Immature natural killer cell (primary cell): Measurements from ENCODE around the gene TYW3. TPM values are rescaled to one million over a fixed set of nuclear protein-coding genes. Genes with fewer than 3 reads are reported as not detected.

ENCODE experiments used
- DNase-seq, 3 donors: peaks; one replicate each; pipeline ENCODE4 v3.0.0; 2022; ENCODE audit warnings: mixed read lengths in 1 of 3
- H3K27ac Mint-ChIP-seq, 6 donors: one replicate each; pipeline ENCODE4 v1.8.0; 2020; ENCODE audit warnings: mixed read lengths in 6 of 6, mild to moderate bottlenecking in 5 of 6, inconsistent platforms in 4 of 6, moderate library complexity in 3 of 6
- H3K27me3 Mint-ChIP-seq, 3 donors: one replicate each; pipeline ENCODE4 v1.8.0; 2020 to 2021; ENCODE audit warnings: low read depth in 3 of 3, mild to moderate bottlenecking in 3 of 3, mixed read lengths in 3 of 3, moderate library complexity in 3 of 3, inconsistent platforms in 1 of 3
- H3K36me3 Mint-ChIP-seq, 3 donors: one replicate each; pipeline ENCODE4 v1.8.0; 2020; ENCODE audit warnings: mixed read lengths in 3 of 3, inconsistent platforms in 2 of 3, mild to moderate bottlenecking in 2 of 3
- H3K4me1 Mint-ChIP-seq, 2 donors: one replicate each; pipeline ENCODE4 v1.8.0; 2020; ENCODE audit warnings: inconsistent platforms in 2 of 2, mild to moderate bottlenecking in 2 of 2, mixed read lengths in 2 of 2, moderate library complexity in 1 of 2
- H3K4me3 Mint-ChIP-seq, 5 donors: one replicate each; pipeline ENCODE4 v1.8.0; 2020; ENCODE audit warnings: mild to moderate bottlenecking in 5 of 5, mixed read lengths in 5 of 5, inconsistent platforms in 3 of 5, moderate library complexity in 3 of 5
- H3K9me3 Mint-ChIP-seq, 6 donors: one replicate each; pipeline ENCODE4 v1.8.0; 2020; ENCODE audit warnings: mild to moderate bottlenecking in 6 of 6, mixed read lengths in 6 of 6, inconsistent platforms in 4 of 6, moderate library complexity in 3 of 6
- polyA plus RNA-seq, 3 donors: library from polyadenylated mRNA; unstranded; fragments of 300-500 nt; fragmentation: Illumina TruSeq; gene quantifications; one replicate each; pipeline ENCODE4 v1.2.3, GENCODE V29; 2021

The TYW3 gene
- polyA plus RNA-seq, 3 donors from 2014 or later, result 4.8 to 12.5 (median 7.6) TPM

DNA sequence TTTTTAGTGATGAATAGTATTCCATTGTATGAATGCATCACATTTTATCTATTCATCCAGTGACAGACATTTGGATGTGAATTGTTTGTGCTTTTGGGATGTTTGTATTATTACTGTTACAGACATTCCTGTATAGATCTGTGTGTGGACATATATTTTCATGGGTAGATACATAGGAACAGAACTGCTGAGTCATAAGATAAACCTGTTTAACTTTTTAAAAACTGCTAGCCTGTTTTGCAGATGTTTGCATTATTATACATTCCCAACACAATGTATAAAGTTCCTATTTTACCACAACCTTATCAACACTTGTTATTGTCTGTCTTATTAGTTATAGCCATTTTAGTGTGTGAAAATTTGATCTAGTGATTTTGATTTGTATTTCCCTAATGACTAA lies 46.8 kb downstream of the TYW3 start:
- Mint-ChIP-seq H3K9me3 (no peaks in the 10 kb centered on the region), H3K27ac (no peak overlapping the region), H3K36me3 (no peaks in the 10 kb centered on the region)

DNA sequence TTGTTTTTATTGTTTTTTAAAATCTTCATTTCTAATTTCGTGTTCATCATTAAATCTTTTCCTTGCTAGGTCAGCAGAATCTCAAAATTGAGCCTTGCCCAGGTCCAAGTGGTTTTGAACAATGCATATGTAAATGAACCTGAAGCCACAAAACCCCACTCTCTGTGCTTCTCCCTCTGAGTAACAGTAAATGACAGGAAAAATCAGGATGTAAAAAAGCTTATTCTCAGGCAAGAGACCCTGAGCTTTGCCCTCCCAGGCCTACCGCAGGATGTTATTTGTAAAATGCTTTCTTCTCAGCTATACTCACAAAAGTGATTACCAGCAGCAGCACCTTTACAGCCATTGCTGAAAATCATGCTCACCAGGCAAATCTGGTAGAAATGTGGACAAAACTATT lies 47.6 kb downstream of the TYW3 start:
- Mint-ChIP-seq H3K27ac (no peak overlapping the region), H3K4me3 (no peak overlapping the region), H3K4me1 (no peaks in the 10 kb centered on the region), H3K9me3 (no peaks in the 10 kb centered on the region), H3K27me3 (peaks cover 0 to 5% (median 1%) of the 10 kb centered on the region in 3 donors), H3K36me3 (no peaks in the 10 kb centered on the region)
- no peak for DNase-seq

More for the DNA sequence above, 46.8 kb downstream of the TYW3 start:
- Mint-ChIP-seq H3K27me3 (peaks cover 0 to 5% (median 1%) of the 10 kb centered on the region in 3 donors), H3K4me3 (no peak overlapping the region), H3K4me1 (no peaks in the 10 kb centered on the region)
- DNase-seq, result no peak

DNA sequence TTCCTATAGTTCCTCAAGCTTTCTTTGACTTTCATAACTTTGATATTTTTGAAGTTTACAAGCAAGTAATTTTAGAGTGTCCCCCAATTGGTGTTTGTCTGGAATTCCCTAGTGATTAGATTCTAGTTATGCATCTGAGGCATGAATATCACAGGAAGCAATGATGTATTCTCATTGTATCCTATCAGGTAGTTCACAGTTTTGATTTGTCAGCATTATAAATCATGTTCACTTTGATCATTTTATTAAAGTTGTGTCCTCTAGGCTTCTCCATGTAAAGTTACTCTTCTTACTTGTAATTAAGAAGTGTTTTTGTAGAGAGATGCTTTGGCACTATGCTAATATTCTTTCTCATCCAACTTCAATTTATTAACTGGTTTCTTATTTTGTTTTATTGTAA lies 53.0 kb downstream of the TYW3 start:
- peaks cover 0 to 5% (median 0%) of the 10 kb centered on the region in 6 donors for H3K9me3 Mint-ChIP-seq
- H3K4me3 Mint-ChIP-seq, result no peak overlapping the region
- no peak overlapping the region for H3K27ac Mint-ChIP-seq
- no peak for DNase-seq
- no peaks in the 10 kb centered on the region for H3K36me3 Mint-ChIP-seq
- H3K4me1 Mint-ChIP-seq, result no peaks in the 10 kb centered on the region
- H3K27me3 Mint-ChIP-seq, result peaks cover 0 to 5% (median 0%) of the 10 kb centered on the region in 3 donors

DNA sequence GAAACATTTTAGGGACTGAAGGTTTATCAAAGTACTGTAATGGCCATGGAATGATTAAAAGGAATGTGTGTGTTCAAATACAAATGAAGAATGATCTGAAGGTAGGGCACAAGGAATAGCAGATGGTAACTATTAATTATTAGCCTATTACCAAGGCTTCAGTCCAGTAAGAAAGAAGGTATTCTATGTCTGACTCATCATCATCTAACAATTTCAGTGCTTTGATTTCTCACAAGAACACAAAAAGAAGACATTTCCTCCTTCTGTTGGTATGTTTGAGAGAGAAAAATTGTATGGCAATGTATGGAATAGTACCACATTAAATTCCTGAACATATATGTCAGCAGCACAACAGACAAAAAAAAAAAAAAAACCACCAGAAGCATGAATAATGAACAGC lies 57.5 kb downstream of the TYW3 start:
- Mint-ChIP-seq H3K36me3 (no peaks in the 10 kb centered on the region), H3K4me3 (no peak overlapping the region), H3K9me3 (peaks cover 0 to 5% (median 0%) of the 10 kb centered on the region in 6 donors), H3K27ac (no peak overlapping the region), H3K27me3 (peaks cover 0 to 2% (median 0%) of the 10 kb centered on the region in 3 donors), H3K4me1 (no peaks in the 10 kb centered on the region)
- DNase-seq, result no peak

DNA sequence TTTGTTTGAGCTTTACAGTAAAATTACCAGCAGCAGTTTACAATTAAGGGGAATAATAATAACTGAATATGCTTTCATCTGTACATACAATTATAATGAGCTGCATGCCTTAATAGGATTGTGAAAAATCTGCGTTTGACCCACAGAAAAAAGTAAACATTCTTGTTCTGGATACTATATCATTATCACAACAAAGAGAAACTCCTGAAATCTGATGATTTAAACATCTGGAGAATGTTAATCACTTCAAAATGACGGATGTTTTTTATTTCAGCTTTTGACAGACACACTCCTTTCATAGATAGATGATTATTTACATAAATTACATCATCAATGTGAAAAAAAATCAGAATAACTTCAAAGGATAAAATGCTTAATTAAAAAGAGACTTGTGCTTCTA lies 58.5 kb downstream of the TYW3 start:
- Mint-ChIP-seq H3K4me3 (no peak overlapping the region), H3K9me3 (peaks cover 0 to 5% (median 3%) of the 10 kb centered on the region in 6 donors), H3K27me3 (no peaks in the 10 kb centered on the region), H3K27ac (no peak overlapping the region), H3K4me1 (no peaks in the 10 kb centered on the region), H3K36me3 (no peaks in the 10 kb centered on the region)
- no peak for DNase-seq

DNA sequence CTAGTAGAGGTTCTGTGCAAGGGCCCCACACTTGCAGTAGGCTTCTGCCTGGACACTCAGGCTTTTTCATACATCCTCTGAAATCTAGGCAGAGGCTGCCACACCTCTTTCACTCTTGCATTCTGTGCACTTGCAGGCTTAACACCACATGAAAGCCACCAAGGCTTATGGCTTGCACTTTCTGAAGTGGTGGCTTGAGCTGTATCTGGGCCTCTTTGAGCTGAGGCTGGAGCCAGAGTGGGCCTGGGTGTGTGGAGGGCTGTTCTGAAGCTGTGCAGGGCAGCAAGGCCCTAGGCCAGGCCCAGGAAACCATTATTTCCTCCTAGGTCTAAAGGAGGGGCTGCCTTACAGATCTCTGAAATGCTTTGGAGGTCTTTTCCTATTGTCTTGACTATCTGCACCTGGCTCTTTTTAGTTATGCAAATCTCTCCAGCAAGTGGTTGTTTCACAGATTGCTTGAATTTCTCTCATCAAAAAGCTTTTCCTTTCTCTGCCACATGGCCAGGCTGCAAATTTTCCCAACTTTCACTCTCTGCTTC lies 66.2 kb downstream of the TYW3 start:
- Mint-ChIP-seq H3K36me3 (peaks cover 0 to 3% (median 0%) of the 10 kb centered on the region in 3 donors), H3K27me3 (peaks cover 0 to 3% (median 2%) of the 10 kb centered on the region in 3 donors), H3K4me3 (no peak overlapping the region), H3K9me3 (peaks cover 0 to 13% (median 7%) of the 10 kb centered on the region in 6 donors), H3K27ac (no peak overlapping the region), H3K4me1 (no peaks in the 10 kb centered on the region)
- no peak for DNase-seq

DNA sequence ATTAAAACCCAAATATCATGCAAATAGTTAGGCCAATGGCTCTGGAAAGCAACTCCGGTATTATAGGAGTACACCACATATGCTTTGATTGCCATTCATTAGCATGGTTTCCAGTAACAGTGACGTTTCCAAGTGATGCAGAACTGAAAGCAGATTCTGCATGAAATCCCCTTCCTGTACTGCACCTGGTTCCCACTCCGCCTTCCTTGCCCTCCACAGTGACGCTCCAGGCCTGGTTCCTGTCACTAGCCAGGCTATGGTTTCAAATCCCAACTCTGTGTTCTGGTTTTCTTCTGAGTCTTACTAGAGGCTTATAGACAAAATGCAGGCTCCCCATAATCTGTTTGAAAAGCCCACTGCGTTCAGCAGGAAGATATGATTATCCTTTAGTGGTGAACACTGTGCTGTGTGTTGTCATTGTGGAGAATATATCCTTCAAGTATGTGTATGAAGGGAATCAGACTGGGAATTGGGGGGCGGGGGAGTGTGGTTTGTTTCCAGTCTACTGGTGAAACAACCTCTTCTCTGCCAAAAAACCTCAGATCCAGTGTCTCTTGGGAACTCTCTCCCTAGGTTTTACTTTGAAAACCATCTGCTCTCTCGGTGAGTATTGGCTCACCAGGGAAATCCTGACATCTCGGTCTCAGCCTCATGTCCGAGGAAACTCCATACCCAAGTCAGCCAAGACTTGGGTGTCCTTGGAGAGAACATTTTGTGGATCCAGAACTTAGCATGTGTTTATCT lies 78.7 kb downstream of the TYW3 start:
- Mint-ChIP-seq H3K4me3 (no peak overlapping the region), H3K9me3 (peaks cover 0 to 15% (median 3%) of the 10 kb centered on the region in 6 donors), H3K36me3 (no peaks in the 10 kb centered on the region), H3K4me1 (no peaks in the 10 kb centered on the region), H3K27ac (no peak overlapping the region), H3K27me3 (peaks cover 0 to 2% (median 0%) of the 10 kb centered on the region in 3 donors)
- DNase-seq, result no peak

DNA sequence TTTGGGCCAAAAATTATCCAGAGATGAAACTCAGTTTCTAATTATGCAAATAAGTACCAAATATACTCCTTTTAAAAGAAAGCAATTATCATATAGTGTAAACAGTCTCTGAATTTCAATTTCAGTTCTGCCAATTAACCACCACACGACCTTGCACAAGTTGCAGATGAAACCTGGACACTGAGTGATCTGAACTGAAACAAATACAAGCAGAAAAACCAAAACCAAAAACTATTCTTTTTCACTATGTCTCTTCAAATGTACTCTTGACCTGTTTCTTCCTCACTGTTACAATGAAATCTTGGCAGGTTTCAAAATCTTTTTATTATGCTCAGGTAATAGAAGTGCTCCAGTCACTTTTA lies 79.2 kb downstream of the TYW3 start:
- DNase-seq, result no peak
- Mint-ChIP-seq H3K36me3 (no peaks in the 10 kb centered on the region), H3K27ac (no peak overlapping the region), H3K4me3 (no peak overlapping the region), H3K9me3 (peaks cover 0 to 15% (median 5%) of the 10 kb centered on the region in 6 donors), H3K4me1 (no peaks in the 10 kb centered on the region), H3K27me3 (peaks cover 0 to 2% (median 0%) of the 10 kb centered on the region in 3 donors)

Other genes with a start within 250 kb of the TYW3 start
- not detected for gene LRRC53, start 220.5 kb upstream of the TYW3 start, polyA plus RNA-seq
- under 1 TPM in 1 of 3 donors, not detected in 2; 0.18 TPM for gene ERICH3, start 59.4 kb upstream of the TYW3 start, polyA plus RNA-seq
- 10 to 100 TPM; 42.1 to 70.5 (median 55.3) TPM for gene CRYZ, start 102 bp upstream of the TYW3 start, polyA plus RNA-seq